ENCODE results near the gene TMEM53.
A peak's percentile ranks its signal among the peaks of the same experiment; 100 is the strongest.

Gene TMEM53

DNA sequence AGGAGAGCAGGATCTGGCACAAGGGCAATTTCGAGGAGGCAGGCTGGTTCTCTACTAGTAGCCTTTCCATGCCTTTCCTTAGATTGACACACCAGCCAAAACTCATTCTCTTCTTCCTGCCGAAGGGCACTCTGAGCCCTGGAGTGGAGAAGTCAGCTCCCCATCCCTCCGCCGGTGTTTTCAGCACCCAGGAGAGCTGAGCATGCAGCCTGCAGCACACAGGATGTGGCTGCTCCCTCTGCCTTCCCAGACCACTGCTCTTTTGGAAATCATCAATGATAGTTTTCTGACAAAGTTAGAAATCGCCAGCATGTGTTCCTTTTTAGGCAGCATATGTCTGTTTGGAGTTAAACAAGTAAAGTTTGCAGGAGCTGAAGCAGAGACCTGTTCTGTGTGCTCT is 45.0 kb upstream of the TMEM53 start:
- no peaks in the 10 kb centered on the region for H3K36me3 ChIP-seq (ENCODE audit: control insufficient read depth, insufficient read depth, low read length)
- no CpG with 5 or more reads among the region's 5 CpGs for WGBS (ENCODE audit: extremely low coverage, insufficient coverage, low lambda C conversion rate)
- H3K27me3 ChIP-seq (ENCODE audit: insufficient read depth, low read length, poor library complexity): no peaks in the 10 kb centered on the region

DNA sequence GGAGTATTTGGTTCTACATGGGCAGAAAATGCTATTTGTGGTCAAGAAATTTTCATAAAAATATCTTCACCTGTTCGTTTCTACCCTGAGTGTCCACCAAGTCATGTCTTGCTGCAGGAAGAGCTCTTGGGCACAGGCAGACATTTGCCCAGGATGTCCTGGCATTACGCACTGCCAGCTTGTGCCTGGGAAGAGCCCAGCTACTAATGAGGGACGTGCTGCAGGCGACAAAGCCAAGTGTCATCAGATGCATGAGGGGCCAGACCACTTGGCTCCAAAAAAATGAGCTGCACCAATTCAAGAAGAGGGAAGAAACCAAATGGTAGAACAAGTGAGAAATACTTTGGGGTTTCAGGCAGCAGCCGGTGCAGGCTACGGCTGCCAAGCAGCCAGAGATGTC is 43.8 kb upstream of the TMEM53 start:
- DNase-seq: no peak
- no peak overlapping the region for H3K9ac ChIP-seq (ENCODE audit: low read length)
- no CpG with 5 or more reads among the region's 6 CpGs for WGBS (ENCODE audit: extremely low coverage, insufficient coverage, low lambda C conversion rate)
- no peak overlapping the region for H3K56ac ChIP-seq (ENCODE audit: low read length)
- H2BK5ac ChIP-seq (ENCODE audit: low read length): no peak overlapping the region
- no peaks in the 10 kb centered on the region for H3K27me3 ChIP-seq (ENCODE audit: insufficient read depth, low read length, poor library complexity)
- no peak overlapping the region for H3K27ac ChIP-seq (ENCODE audit: low read depth, low read length)
- no peaks in the 10 kb centered on the region for H3K36me3 ChIP-seq (ENCODE audit: control insufficient read depth, insufficient read depth, low read length)
- no peak overlapping the region for H3K18ac ChIP-seq (ENCODE audit: low read length)
- H3K79me1 ChIP-seq (ENCODE audit: low read length): no peaks in the 10 kb centered on the region
- H3K4ac ChIP-seq (ENCODE audit: low read depth, low read length): no peak overlapping the region
- no peak overlapping the region for H3K4me3 ChIP-seq (ENCODE audit: low read length)
- no peak overlapping the region for H2AK5ac ChIP-seq (ENCODE audit: low read length)
- H3K79me2 ChIP-seq (ENCODE audit: control insufficient read depth, insufficient read depth, low read length): no peaks in the 10 kb centered on the region
- no peak overlapping the region for H3K23ac ChIP-seq (ENCODE audit: low read length)
- H4K5ac ChIP-seq (ENCODE audit: low read length): no peak overlapping the region
- no peaks in the 10 kb centered on the region for H3K4me1 ChIP-seq (ENCODE audit: control insufficient read depth, low read depth, low read length)
- no peak overlapping the region for H4K8ac ChIP-seq (ENCODE audit: low read depth, low read length)
- no peak overlapping the region for H2BK120ac ChIP-seq (ENCODE audit: low read depth, low read length)
- no peak overlapping the region for H3K4me2 ChIP-seq (ENCODE audit: low read length)
- H2BK15ac ChIP-seq (replicated peaks; ENCODE audit: low read depth): no peak overlapping the region

More for the DNA sequence above, 45.0 kb upstream of the TMEM53 start:
- H3K79me1 ChIP-seq (ENCODE audit: low read length): no peaks in the 10 kb centered on the region
- no peak for DNase-seq
- H4K5ac ChIP-seq (ENCODE audit: low read length): no peak overlapping the region
- no peak overlapping the region for H3K4me2 ChIP-seq (ENCODE audit: low read length)
- no peak overlapping the region for H3K27ac ChIP-seq (ENCODE audit: low read depth, low read length)
- H3K4me3 ChIP-seq (ENCODE audit: low read length): no peak overlapping the region
- no peak overlapping the region for H2AK5ac ChIP-seq (ENCODE audit: low read length)
- H3K56ac ChIP-seq (ENCODE audit: low read length): no peak overlapping the region
- no peaks in the 10 kb centered on the region for H3K79me2 ChIP-seq (ENCODE audit: control insufficient read depth, insufficient read depth, low read length)
- no peak overlapping the region for H3K23ac ChIP-seq (ENCODE audit: low read length)
- no peak overlapping the region for H4K8ac ChIP-seq (ENCODE audit: low read depth, low read length)
- no peak overlapping the region for H2BK120ac ChIP-seq (ENCODE audit: low read depth, low read length)
- H3K4me1 ChIP-seq (ENCODE audit: control insufficient read depth, low read depth, low read length): no peaks in the 10 kb centered on the region
- H3K18ac ChIP-seq (ENCODE audit: low read length): no peak overlapping the region
- no peak overlapping the region for H3K4ac ChIP-seq (ENCODE audit: low read depth, low read length)
- no peak overlapping the region for H2BK15ac ChIP-seq (replicated peaks; ENCODE audit: low read depth)
- no peak overlapping the region for H2BK5ac ChIP-seq (ENCODE audit: low read length)
- no peak overlapping the region for H3K9ac ChIP-seq (ENCODE audit: low read length)

DNA sequence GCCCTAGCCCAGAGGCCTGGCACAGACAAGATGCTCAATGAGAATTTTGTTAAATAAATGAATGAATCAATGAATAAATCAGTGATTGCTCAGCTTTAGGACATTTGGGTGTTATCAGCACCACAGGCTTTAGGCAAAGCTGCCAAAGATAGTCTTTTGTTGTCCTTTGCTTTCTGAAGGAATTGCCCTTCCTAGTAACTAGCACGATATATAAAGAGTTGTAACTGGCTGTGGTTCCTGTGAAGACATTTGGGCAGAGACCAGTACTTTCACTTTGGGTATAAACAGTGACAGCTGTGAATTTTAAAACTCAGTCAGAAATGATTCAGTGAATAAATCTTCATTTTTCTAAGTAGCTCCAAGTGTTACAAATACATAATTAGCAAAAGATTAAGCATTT is 43.4 kb upstream of the TMEM53 start:
- H3K18ac ChIP-seq (ENCODE audit: low read length): no peak overlapping the region
- H3K56ac ChIP-seq (ENCODE audit: low read length): no peak overlapping the region
- H2AK5ac ChIP-seq (ENCODE audit: low read length): no peak overlapping the region
- no CpG with 5 or more reads among the region's 1 CpG for WGBS (ENCODE audit: extremely low coverage, insufficient coverage, low lambda C conversion rate)
- H3K9ac ChIP-seq (ENCODE audit: low read length): no peak overlapping the region
- no peak overlapping the region for H3K4me3 ChIP-seq (ENCODE audit: low read length)
- no peak overlapping the region for H2BK120ac ChIP-seq (ENCODE audit: low read depth, low read length)
- H3K79me2 ChIP-seq (ENCODE audit: control insufficient read depth, insufficient read depth, low read length): no peaks in the 10 kb centered on the region
- no peak for DNase-seq
- H3K23ac ChIP-seq (ENCODE audit: low read length): no peak overlapping the region
- no peaks in the 10 kb centered on the region for H3K27me3 ChIP-seq (ENCODE audit: insufficient read depth, low read length, poor library complexity)
- H4K8ac ChIP-seq (ENCODE audit: low read depth, low read length): no peak overlapping the region
- no peak overlapping the region for H3K4me2 ChIP-seq (ENCODE audit: low read length)
- no peaks in the 10 kb centered on the region for H3K4me1 ChIP-seq (ENCODE audit: control insufficient read depth, low read depth, low read length)
- H3K79me1 ChIP-seq (ENCODE audit: low read length): no peaks in the 10 kb centered on the region
- no peak overlapping the region for H4K5ac ChIP-seq (ENCODE audit: low read length)
- no peak overlapping the region for H2BK15ac ChIP-seq (replicated peaks; ENCODE audit: low read depth)
- no peak overlapping the region for H3K27ac ChIP-seq (ENCODE audit: low read depth, low read length)
- no peaks in the 10 kb centered on the region for H3K36me3 ChIP-seq (ENCODE audit: control insufficient read depth, insufficient read depth, low read length)
- H3K4ac ChIP-seq (ENCODE audit: low read depth, low read length): no peak overlapping the region
- no peak overlapping the region for H2BK5ac ChIP-seq (ENCODE audit: low read length)

DNA sequence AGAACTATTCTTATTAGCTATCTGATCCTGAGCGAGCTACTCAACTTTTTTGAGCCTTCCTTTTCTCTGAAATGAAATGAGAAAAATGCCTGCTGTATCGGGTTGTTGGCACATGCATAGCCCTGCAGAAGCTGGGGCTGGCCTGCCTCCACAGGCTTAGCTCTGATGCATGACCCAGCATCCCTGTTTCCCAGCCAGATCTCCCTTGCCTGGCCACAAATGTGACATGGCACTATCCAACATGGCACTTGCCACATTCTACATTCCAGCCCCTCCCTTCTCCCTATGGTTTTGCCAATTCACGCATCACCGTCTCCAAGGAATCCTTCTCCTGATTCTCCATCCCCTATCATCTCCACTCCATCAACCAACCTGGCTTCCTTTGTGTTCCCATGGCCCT is 42.9 kb upstream of the TMEM53 start:
- H3K79me1 ChIP-seq (ENCODE audit: low read length): no peaks in the 10 kb centered on the region
- H3K18ac ChIP-seq (ENCODE audit: low read length): no peak overlapping the region
- H3K36me3 ChIP-seq (ENCODE audit: control insufficient read depth, insufficient read depth, low read length): no peaks in the 10 kb centered on the region
- H3K4ac ChIP-seq (ENCODE audit: low read depth, low read length): no peak overlapping the region
- no peak overlapping the region for H2BK5ac ChIP-seq (ENCODE audit: low read length)
- H4K8ac ChIP-seq (ENCODE audit: low read depth, low read length): no peak overlapping the region
- no peak overlapping the region for H2BK15ac ChIP-seq (replicated peaks; ENCODE audit: low read depth)
- H3K9ac ChIP-seq (ENCODE audit: low read length): no peak overlapping the region
- no peak overlapping the region for H3K27ac ChIP-seq (ENCODE audit: low read depth, low read length)
- H3K4me3 ChIP-seq (ENCODE audit: low read length): no peak overlapping the region
- no peaks in the 10 kb centered on the region for H3K27me3 ChIP-seq (ENCODE audit: insufficient read depth, low read length, poor library complexity)
- WGBS (ENCODE audit: extremely low coverage, insufficient coverage, low lambda C conversion rate): no CpG with 5 or more reads among the region's 4 CpGs
- no peaks in the 10 kb centered on the region for H3K79me2 ChIP-seq (ENCODE audit: control insufficient read depth, insufficient read depth, low read length)
- no peak overlapping the region for H4K5ac ChIP-seq (ENCODE audit: low read length)
- no peak overlapping the region for H3K23ac ChIP-seq (ENCODE audit: low read length)
- H3K56ac ChIP-seq (ENCODE audit: low read length): no peak overlapping the region
- no peak overlapping the region for H2AK5ac ChIP-seq (ENCODE audit: low read length)
- no peak for DNase-seq
- H3K4me1 ChIP-seq (ENCODE audit: control insufficient read depth, low read depth, low read length): no peaks in the 10 kb centered on the region
- H3K4me2 ChIP-seq (ENCODE audit: low read length): no peak overlapping the region
- H2BK120ac ChIP-seq (ENCODE audit: low read depth, low read length): no peak overlapping the region

DNA sequence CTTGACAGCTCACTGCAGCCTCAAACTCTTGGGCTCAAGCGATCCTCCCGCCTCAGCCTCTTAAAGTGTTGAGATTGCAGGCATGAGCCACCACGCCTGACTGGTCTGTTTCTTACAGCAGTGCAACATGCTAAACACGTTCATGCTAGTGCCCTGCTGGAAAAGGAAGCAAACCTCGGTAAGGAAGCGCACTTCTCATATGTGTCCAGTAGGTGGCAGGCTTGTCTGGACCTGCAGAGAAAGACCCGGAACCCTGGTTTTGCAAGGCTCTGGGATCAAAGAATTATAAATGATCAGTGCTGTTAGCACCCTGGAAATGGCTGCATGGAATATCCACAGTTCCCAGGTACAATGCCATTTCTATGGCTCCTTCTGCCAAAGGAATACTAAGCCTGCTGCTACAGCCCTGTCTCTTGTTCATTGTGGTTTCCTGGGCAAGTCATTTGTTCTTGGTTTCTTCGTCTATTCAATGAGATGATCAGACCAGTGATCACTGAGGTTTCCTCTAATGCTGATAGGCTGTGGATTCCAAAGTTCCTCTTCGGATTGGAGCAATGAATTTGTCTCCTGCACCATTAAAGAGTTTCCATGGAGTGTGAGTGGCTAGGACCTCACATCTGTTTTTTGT is 40.8 kb upstream of the TMEM53 start:
- no peak overlapping the region for H4K5ac ChIP-seq (ENCODE audit: low read length)
- no peaks in the 10 kb centered on the region for H3K79me2 ChIP-seq (ENCODE audit: control insufficient read depth, insufficient read depth, low read length)
- H3K23ac ChIP-seq (ENCODE audit: low read length): no peak overlapping the region
- no peak overlapping the region for H2AK5ac ChIP-seq (ENCODE audit: low read length)
- no peak overlapping the region for H3K18ac ChIP-seq (ENCODE audit: low read length)
- no peak overlapping the region for H3K4me3 ChIP-seq (ENCODE audit: low read length)
- H4K8ac ChIP-seq (ENCODE audit: low read depth, low read length): no peak overlapping the region
- no peak overlapping the region for H2BK15ac ChIP-seq (replicated peaks; ENCODE audit: low read depth)
- no peaks in the 10 kb centered on the region for H3K27me3 ChIP-seq (ENCODE audit: insufficient read depth, low read length, poor library complexity)
- H2BK120ac ChIP-seq (ENCODE audit: low read depth, low read length): no peak overlapping the region
- DNase-seq: peak; percentile 85
- no peaks in the 10 kb centered on the region for H3K4me1 ChIP-seq (ENCODE audit: control insufficient read depth, low read depth, low read length)
- H2BK5ac ChIP-seq (ENCODE audit: low read length): no peak overlapping the region
- no CpG with 5 or more reads among the region's 9 CpGs for WGBS (ENCODE audit: extremely low coverage, insufficient coverage, low lambda C conversion rate)
- no peak overlapping the region for H3K4ac ChIP-seq (ENCODE audit: low read depth, low read length)
- H3K36me3 ChIP-seq (ENCODE audit: control insufficient read depth, insufficient read depth, low read length): no peaks in the 10 kb centered on the region
- H3K4me2 ChIP-seq (ENCODE audit: low read length): no peak overlapping the region
- peak overlapping the region; percentile 49 for H3K56ac ChIP-seq (ENCODE audit: low read length)
- H3K79me1 ChIP-seq (ENCODE audit: low read length): no peaks in the 10 kb centered on the region
- no peak overlapping the region for H3K27ac ChIP-seq (ENCODE audit: low read depth, low read length)
- H3K9ac ChIP-seq (ENCODE audit: low read length): no peak overlapping the region

DNA sequence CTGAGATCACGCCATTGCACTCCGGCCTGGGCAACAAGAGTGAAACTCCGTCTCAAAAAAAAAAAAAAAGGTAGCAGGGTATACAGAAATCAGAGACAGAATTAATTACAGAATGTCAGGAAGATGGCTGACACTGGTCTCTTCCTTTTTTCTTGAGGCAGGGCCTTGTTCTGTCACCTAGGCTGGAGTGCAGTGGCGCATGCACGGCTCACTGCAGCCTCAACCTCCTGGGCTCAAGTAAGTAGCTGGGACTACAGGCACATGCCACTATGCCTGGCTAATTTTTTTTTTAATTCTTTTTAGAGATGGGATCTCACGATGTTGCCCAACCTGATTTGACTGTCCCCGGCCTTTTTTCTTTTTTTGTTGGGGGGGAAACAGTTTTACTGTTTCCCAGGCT is 40.3 kb upstream of the TMEM53 start:
- no peak overlapping the region for H2AK5ac ChIP-seq (ENCODE audit: low read length)
- no peak overlapping the region for H2BK5ac ChIP-seq (ENCODE audit: low read length)
- no CpG with 5 or more reads among the region's 7 CpGs for WGBS (ENCODE audit: extremely low coverage, insufficient coverage, low lambda C conversion rate)
- H3K36me3 ChIP-seq (ENCODE audit: control insufficient read depth, insufficient read depth, low read length): no peaks in the 10 kb centered on the region
- no peaks in the 10 kb centered on the region for H3K4me1 ChIP-seq (ENCODE audit: control insufficient read depth, low read depth, low read length)
- H4K8ac ChIP-seq (ENCODE audit: low read depth, low read length): no peak overlapping the region
- H3K79me2 ChIP-seq (ENCODE audit: control insufficient read depth, insufficient read depth, low read length): no peaks in the 10 kb centered on the region
- no peak overlapping the region for H4K5ac ChIP-seq (ENCODE audit: low read length)
- H3K4me2 ChIP-seq (ENCODE audit: low read length): no peak overlapping the region
- H3K56ac ChIP-seq (ENCODE audit: low read length): no peak overlapping the region
- no peak overlapping the region for H2BK120ac ChIP-seq (ENCODE audit: low read depth, low read length)
- no peak overlapping the region for H3K18ac ChIP-seq (ENCODE audit: low read length)
- H3K9ac ChIP-seq (ENCODE audit: low read length): no peak overlapping the region
- no peak overlapping the region for H2BK15ac ChIP-seq (replicated peaks; ENCODE audit: low read depth)
- no peak overlapping the region for H3K4me3 ChIP-seq (ENCODE audit: low read length)
- no peak overlapping the region for H3K23ac ChIP-seq (ENCODE audit: low read length)
- H3K27me3 ChIP-seq (ENCODE audit: insufficient read depth, low read length, poor library complexity): no peaks in the 10 kb centered on the region
- H3K4ac ChIP-seq (ENCODE audit: low read depth, low read length): no peak overlapping the region
- H3K79me1 ChIP-seq (ENCODE audit: low read length): no peaks in the 10 kb centered on the region
- H3K27ac ChIP-seq (ENCODE audit: low read depth, low read length): no peak overlapping the region
- no peak for DNase-seq
